Bladder microvascular endothelial cell (primary cell): Measurements from ENCODE around the gene EMP1. TPM values are rescaled to one million over a fixed set of nuclear protein-coding genes. Genes with fewer than 3 reads are reported as not detected.

ENCODE experiments used
- total RNA-seq: library from RNA; depleted of rRNA; stranded (reverse); fragments of >200 nt; gene quantifications from 2 replicates; pipeline ENCODE4 v1.2.3, GENCODE V29; 2014

The EMP1 gene, protein sequence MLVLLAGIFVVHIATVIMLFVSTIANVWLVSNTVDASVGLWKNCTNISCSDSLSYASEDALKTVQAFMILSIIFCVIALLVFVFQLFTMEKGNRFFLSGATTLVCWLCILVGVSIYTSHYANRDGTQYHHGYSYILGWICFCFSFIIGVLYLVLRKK
- total RNA-seq: 95.0 and 195 TPM in 2 replicates

DNA sequence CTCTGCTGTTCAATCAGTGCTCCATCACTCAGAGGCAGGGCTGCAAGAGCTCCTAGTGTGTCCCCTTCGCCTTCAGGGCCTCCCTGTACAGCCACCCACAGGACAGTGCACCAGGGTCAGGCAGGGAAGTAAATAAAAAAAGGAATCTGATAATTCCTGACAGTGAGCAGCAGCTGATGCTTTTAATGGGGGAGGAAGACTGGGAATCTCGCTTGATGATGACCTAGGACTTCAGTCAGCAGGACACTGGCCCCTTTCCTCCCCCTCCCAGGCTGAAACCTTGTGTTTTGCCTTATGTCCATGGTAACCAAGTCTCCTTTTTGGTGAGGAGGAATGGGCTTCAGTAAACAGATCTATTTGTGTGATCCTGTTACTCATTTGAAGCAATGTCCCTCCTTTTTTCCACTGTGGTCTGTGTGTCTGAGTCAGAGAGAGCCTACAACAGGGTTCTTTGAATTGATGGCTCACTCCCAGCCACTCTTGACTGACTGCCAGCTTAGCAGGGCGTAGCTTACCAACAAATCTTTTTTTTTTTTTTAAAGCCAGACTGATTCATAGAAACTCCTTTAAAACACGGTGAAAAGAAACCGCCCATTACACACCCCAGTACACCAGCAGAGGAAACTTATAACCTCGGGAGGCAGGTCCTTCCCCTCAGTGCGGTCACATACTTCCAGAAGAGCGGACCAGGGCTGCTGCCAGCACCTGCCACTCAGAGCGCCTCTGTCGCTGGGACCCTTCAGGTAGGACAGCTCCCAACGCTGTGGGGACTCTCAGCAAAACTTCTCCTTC lies at the start of gene EMP1:
TSS of gene EMP1 (plus strand) at position 597 of the 792 bp plus-strand sequence. CDS start 14,785 bp downstream, outside the sequence.

Other genes with a start within 250 kb of the EMP1 start
- not detected in 2 replicates for gene GPRC5D, start 244.6 kb upstream of the EMP1 start, total RNA-seq
- 13.8 and 35.7 TPM in 2 replicates for gene HEBP1, start 196.5 kb upstream of the EMP1 start, total RNA-seq
- 5.5 and 17.5 TPM in 2 replicates for gene FAM234B, start 152.3 kb upstream of the EMP1 start, total RNA-seq
- gene GSG1, start 93.1 kb upstream of the EMP1 start, total RNA-seq: not detected in 2 replicates